ENCODE measurements around the gene PYDC1. TPM values are rescaled to one million over a fixed set of nuclear protein-coding genes. Genes with fewer than 3 reads are reported as not detected.

Gene PYDC1
- total and polyA plus RNA-seq, 2 of the 13 experiments (the other 11 are each of a cell fraction or from before 2014, with no cell fraction given): not detected

DNA sequence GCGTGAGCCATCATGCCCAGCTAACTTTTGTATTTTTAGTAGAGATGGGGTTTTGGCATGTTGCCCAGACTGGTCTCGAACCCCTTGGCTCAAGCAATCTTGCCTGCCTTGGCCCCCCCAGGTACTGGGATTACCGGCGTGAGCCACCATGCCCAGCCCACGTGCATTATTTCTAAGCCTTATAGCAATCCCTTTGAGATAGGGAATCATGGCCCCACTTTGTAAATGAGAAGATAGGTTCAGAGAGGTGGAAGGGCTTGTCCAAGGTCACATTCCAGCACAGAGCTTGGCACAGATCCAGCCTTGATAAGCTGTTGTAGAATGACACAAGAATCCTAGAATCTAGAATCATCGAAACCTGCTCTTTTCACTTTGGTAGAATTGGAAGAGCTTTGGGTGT lies 10.2 kb downstream of the PYDC1 start (continued):
- TF ChIP-seq CAMTA2 (CRISPR knock-in tag; IDR thresholded peaks at IDR 0.05; ENCODE audit: borderline replicate concordance) (no peak), YY1 (IDR thresholded peaks at IDR 0.05; ENCODE audit: insufficient read depth, insufficient replicate concordance, low read depth, low read length) (no peak), MEF2D (CRISPR knock-in tag; IDR thresholded peaks at IDR 0.05) (0 out of 2 replicates have a peak, but pooled peaks have one; percentile 49), CENPX (CRISPR knock-in tag; IDR thresholded peaks at IDR 0.05) (no peak), DNMT3B (CRISPR knock-in tag; conservative IDR thresholded peaks at IDR 0.05) (0 out of 2 replicates have a peak, but pooled peaks have one; percentile 41), ZNF652 (CRISPR knock-in tag; IDR thresholded peaks at IDR 0.05; ENCODE audit: borderline replicate concordance, low read depth) (no peak), SOX13 (IDR thresholded peaks at IDR 0.05) (no peak), SOX13 (CRISPR knock-in tag; conservative IDR thresholded peaks at IDR 0.05 in 1 of 2, IDR thresholded peaks at IDR 0.05 in 1 of 2) (peak in 1 of 2 experiments; percentile 64; a peak in 2 of 4 replicates), SIN3B (IDR thresholded peaks at IDR 0.05; ENCODE audit: low read length) (no peak)
- TF ChIP-seq, protein P1, sequence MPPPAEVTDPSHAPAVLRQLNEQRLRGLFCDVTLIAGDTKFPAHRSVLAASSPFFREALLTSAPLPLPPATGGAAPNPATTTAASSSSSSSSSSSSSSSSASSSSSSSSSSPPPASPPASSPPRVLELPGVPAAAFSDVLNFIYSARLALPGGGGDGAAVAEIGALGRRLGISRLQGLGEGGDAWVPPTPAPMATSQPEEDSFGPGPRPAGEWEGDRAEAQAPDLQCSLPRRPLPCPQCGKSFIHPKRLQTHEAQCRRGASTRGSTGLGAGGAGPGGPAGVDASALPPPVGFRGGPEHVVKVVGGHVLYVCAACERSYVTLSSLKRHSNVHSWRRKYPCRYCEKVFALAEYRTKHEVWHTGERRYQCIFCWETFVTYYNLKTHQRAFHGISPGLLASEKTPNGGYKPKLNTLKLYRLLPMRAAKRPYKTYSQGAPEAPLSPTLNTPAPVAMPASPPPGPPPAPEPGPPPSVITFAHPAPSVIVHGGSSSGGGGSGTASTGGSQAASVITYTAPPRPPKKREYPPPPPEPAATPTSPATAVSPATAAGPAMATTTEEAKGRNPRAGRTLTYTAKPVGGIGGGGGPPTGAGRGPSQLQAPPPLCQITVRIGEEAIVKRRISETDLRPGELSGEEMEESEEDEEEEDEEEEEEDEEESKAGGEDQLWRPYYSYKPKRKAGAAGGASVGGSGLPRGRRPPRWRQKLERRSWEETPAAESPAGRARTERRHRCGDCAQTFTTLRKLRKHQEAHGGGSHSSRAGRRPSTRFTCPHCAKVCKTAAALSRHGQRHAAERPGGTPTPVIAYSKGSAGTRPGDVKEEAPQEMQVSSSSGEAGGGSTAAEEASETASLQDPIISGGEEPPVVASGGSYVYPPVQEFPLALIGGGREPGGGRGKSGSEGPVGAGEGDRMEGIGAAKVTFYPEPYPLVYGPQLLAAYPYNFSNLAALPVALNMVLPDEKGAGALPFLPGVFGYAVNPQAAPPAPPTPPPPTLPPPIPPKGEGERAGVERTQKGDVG (CRISPR knock-in tag; IDR thresholded peaks at IDR 0.05; ENCODE audit: borderline replicate concordance): no peak
- TF ChIP-seq, protein P2, sequence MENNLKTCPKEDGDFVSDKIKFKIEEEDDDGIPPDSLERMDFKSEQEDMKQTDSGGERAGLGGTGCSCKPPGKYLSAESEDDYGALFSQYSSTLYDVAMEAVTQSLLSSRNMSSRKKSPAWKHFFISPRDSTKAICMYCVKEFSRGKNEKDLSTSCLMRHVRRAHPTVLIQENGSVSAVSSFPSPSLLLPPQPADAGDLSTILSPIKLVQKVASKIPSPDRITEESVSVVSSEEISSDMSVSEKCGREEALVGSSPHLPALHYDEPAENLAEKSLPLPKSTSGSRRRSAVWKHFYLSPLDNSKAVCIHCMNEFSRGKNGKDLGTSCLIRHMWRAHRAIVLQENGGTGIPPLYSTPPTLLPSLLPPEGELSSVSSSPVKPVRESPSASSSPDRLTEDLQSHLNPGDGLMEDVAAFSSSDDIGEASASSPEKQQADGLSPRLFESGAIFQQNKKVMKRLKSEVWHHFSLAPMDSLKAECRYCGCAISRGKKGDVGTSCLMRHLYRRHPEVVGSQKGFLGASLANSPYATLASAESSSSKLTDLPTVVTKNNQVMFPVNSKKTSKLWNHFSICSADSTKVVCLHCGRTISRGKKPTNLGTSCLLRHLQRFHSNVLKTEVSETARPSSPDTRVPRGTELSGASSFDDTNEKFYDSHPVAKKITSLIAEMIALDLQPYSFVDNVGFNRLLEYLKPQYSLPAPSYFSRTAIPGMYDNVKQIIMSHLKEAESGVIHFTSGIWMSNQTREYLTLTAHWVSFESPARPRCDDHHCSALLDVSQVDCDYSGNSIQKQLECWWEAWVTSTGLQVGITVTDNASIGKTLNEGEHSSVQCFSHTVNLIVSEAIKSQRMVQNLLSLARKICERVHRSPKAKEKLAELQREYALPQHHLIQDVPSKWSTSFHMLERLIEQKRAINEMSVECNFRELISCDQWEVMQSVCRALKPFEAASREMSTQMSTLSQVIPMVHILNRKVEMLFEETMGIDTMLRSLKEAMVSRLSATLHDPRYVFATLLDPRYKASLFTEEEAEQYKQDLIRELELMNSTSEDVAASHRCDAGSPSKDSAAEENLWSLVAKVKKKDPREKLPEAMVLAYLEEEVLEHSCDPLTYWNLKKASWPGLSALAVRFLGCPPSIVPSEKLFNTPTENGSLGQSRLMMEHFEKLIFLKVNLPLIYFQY (CRISPR knock-in tag; IDR thresholded peaks at IDR 0.05; ENCODE audit: borderline replicate concordance): no peak
- TF ChIP-seq, protein P3, sequence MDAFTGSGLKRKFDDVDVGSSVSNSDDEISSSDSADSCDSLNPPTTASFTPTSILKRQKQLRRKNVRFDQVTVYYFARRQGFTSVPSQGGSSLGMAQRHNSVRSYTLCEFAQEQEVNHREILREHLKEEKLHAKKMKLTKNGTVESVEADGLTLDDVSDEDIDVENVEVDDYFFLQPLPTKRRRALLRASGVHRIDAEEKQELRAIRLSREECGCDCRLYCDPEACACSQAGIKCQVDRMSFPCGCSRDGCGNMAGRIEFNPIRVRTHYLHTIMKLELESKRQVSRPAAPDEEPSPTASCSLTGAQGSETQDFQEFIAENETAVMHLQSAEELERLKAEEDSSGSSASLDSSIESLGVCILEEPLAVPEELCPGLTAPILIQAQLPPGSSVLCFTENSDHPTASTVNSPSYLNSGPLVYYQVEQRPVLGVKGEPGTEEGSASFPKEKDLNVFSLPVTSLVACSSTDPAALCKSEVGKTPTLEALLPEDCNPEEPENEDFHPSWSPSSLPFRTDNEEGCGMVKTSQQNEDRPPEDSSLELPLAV (CRISPR knock-in tag; conservative IDR thresholded peaks at IDR 0.05; ENCODE audit: low read depth): no peak
- TF ChIP-seq, protein P4, sequence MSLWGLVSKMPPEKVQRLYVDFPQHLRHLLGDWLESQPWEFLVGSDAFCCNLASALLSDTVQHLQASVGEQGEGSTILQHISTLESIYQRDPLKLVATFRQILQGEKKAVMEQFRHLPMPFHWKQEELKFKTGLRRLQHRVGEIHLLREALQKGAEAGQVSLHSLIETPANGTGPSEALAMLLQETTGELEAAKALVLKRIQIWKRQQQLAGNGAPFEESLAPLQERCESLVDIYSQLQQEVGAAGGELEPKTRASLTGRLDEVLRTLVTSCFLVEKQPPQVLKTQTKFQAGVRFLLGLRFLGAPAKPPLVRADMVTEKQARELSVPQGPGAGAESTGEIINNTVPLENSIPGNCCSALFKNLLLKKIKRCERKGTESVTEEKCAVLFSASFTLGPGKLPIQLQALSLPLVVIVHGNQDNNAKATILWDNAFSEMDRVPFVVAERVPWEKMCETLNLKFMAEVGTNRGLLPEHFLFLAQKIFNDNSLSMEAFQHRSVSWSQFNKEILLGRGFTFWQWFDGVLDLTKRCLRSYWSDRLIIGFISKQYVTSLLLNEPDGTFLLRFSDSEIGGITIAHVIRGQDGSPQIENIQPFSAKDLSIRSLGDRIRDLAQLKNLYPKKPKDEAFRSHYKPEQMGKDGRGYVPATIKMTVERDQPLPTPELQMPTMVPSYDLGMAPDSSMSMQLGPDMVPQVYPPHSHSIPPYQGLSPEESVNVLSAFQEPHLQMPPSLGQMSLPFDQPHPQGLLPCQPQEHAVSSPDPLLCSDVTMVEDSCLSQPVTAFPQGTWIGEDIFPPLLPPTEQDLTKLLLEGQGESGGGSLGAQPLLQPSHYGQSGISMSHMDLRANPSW (CRISPR knock-in tag; IDR thresholded peaks at IDR 0.05; ENCODE audit: borderline replicate concordance): no peak
- TF ChIP-seq, protein P5, sequence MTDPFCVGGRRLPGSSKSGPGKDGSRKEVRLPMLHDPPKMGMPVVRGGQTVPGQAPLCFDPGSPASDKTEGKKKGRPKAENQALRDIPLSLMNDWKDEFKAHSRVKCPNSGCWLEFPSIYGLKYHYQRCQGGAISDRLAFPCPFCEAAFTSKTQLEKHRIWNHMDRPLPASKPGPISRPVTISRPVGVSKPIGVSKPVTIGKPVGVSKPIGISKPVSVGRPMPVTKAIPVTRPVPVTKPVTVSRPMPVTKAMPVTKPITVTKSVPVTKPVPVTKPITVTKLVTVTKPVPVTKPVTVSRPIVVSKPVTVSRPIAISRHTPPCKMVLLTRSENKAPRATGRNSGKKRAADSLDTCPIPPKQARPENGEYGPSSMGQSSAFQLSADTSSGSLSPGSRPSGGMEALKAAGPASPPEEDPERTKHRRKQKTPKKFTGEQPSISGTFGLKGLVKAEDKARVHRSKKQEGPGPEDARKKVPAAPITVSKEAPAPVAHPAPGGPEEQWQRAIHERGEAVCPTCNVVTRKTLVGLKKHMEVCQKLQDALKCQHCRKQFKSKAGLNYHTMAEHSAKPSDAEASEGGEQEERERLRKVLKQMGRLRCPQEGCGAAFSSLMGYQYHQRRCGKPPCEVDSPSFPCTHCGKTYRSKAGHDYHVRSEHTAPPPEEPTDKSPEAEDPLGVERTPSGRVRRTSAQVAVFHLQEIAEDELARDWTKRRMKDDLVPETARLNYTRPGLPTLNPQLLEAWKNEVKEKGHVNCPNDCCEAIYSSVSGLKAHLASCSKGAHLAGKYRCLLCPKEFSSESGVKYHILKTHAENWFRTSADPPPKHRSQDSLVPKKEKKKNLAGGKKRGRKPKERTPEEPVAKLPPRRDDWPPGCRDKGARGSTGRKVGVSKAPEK (CRISPR knock-in tag; IDR thresholded peaks at IDR 0.05; ENCODE audit: borderline replicate concordance): no peak

Measured in HepG2 (cell line).